HG03045 (cell line): Measurements from ENCODE around the gene TMEM234.

Experiments used
- ATAC-seq: cut with Tn5 transposase; IDR thresholded peaks from one replicate; pipeline ENCODE4 v1.9.1; 2021; ENCODE audit warnings: mild to moderate bottlenecking, moderate library complexity; ENCODE audit not compliant: unreplicated experiment

The TMEM234 gene

DNA sequence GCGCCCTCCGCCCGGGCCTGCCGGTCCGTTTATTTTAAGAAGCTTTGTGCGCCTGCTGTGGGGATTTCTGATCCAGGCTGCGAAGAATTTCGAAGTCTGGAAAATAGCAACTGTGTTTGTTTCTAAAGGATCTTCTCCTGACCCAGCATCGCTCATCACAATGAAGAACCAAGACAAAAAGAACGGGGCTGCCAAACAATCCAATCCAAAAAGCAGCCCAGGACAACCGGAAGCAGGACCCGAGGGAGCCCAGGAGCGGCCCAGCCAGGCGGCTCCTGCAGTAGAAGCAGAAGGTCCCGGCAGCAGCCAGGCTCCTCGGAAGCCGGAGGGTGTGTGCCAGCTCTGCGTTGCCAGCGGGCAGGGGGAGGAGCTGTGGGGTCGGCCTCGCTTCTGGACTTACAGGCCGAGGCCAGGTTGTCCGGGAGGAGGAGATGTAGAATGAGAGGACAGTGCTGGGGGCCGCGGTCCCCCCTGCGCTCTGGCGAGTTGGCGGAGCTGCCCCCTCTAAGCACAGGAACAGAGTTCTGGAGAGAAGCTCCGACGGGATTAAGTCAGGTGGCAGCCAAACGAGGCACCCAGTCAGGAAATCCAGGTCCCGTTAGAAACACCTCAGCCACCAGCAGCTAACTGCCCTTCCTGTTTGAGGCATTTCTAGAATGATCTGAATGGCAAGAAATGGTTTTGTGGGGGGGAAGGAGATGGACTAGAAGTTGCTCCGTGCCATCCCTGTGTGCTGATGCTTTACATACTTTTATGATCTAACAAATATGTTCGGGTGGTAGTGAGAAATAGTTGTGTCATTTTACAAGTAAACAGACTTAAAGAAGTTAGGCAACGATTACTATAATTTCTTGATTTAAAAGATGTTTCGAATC lies 41.7 kb downstream of the TMEM234 start:
- peak; percentile 15 for ATAC-seq

DNA sequence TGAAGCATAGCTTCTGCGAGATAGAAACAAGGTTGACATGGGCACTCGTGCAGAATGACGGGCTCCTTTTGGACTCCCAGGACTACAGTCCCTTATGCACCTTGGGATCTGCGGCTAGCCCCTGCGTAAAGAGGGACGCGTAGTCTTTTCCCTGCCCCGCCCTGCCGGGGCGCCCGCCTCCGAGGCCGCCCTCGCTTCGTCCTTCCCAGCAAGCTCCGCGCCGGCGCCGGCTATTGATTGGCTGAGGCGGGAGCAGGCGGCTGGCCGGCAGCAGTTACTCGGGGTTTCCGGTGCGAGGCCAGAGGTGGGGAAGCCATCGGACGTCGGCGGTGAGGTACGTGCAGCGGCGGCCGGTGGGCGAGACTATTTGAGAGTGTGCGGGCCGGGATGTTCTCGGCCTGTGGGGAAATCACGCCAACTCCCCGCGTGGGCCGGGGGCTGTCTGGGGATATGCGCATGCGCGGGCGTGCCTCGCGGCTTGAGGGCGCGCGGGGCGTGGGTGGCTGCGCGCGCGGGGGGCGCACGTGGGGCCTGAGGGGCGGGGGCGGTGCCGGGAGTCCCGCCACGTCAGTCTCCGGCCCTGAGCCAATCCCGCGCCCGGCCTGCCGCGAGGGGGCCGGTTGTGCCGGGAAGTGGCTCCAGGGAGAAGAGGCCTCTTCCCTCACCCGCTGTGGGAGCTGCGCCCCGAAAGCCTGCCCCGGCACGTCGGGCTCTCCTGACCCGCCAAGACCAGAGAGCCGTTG lies 42.5 kb downstream of the TMEM234 start, which contains the start of gene TXLNA:
Gene TXLNA, plus strand, starts transcription at position 233 of the 743 bp plus-strand sequence. CDS start 671 bp downstream, outside the sequence.
- peak; percentile 84 for ATAC-seq

DNA sequence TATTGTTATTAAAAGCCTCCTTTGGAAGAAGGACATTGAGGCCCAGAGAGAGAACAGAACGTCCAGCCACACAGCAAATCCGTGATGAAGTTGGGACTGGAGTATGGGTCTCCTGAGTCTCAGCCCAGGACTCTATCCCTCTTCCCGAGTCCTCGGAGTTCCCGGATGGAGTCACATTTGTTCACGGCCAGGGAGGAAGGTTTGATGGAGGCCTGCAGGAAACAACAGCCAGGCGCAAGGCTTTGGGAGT lies 43.0 kb downstream of the TMEM234 start:
- no peak for ATAC-seq

DNA sequence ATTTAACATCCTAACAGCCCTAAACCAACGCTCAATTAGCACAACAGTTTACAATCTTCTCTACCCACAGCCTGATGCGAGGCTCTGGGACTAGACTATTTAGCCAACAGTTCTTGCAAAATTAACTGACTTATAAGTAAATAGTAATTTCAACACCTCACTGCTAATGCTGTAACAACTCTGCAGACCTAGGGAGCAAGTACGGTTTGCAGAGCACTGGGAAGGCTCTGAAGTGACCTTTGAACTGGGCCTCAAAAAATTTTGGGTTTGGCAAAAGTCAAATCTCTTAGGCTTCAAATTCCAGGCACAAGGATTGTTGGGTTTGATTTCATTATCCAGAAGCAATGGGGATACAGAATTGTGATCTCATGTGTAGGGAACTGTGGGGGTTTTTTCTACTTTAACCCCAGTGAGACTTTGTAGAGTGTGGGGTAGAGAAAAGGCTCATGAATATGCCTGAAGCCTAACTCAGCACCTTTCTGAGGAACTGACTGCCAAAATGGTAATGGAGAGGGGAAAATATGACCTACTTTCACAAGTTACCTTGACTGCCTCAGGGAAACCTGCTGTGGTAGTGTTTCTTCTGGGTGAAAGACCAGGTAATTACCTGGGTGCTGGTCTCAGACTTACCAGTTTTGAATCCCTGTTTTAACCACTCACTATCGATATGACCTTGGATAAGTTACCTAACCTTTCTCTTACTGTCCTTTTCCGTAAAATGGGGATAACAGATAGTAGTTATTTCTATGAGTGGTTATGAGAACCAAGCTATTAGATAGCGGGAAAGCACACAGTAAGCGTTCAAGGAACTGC lies 43.6 kb downstream of the TMEM234 start:
- no peak for ATAC-seq

DNA sequence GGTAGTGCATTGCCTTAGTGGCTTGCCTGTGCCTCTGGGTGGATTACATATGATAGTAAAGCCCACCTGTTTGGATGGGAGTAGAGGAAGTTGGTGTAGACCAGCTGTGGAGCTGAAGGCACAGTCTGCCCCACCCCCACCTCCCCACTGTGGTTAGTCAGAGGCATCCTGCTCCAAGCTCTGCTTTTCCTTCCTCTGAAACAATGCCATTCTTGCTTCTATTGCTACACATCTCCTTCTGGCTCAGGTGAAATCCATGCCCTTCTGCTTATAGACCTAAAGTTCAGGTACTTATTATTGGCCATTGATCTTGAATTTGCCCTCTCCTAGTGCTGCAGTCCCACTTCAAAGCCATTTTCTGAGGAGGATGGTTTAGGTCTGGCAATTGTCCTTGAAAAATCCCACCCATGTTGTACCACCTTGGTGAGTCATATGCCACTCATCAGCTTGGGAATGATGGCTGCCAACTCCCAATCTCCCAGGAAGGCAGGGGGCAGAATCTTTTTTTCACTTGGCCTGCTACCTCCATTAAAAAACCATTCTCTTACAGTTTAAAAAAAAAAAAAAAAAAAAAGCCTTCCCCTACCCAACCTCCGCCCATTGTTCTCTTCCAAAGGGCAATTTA lies 49.4 kb downstream of the TMEM234 start:
- ATAC-seq = no peak

DNA sequence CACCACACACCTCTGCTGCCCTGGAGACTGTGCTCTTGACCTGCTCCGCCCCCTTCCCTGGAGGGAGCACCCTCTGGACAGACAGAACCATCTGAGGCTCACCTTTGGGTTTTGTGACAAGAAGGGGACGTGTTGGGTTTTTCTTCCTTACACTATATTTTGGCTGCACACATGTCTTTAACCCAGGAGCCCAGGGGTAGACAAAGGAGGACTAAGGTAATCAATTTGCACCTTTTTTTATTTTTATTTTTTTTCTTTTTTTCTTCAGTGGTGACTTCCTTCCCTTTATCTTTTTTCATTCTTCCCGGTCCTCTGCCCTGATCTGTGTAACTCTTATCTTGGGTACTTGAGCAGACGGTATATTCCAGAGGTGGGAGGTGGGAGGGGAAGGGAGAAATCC lies 51.2 kb downstream of the TMEM234 start:
- ATAC-seq = no peak
